MV-4-11 (cell line): ENCODE measurements around the gene TRIM13.
"Not testable (repeated sequence)": the region's sequence is repeated elsewhere in the genome, so short reads cannot be mapped to it uniquely, and the experiment has no call there.

Experiments
- DNase-seq: peaks from one replicate; lab custom pipeline; 2025; lab: John Stamatoyannopoulos, UW

TRIM13 gene

DNA sequence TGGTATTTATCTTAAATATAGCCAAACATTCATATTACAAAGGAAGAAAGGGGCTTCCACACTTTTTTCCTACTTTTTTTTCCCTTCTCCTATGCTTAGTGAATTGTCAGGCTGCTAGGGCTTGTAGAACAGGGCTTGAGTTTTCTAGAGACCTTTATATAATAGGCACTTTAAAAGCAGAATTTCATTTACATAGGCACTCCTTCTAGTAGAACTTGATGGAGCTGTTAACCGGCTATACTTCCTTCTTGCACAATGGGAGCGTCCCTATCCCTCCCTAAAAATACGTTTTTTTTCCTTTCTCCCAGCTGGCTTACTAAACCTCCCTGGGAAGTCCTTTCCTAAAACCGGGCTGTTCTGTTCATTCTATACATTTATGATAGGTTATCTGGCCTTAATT, 1.1 kb downstream of the TRIM13 start:
- no peak for DNase-seq

DNA sequence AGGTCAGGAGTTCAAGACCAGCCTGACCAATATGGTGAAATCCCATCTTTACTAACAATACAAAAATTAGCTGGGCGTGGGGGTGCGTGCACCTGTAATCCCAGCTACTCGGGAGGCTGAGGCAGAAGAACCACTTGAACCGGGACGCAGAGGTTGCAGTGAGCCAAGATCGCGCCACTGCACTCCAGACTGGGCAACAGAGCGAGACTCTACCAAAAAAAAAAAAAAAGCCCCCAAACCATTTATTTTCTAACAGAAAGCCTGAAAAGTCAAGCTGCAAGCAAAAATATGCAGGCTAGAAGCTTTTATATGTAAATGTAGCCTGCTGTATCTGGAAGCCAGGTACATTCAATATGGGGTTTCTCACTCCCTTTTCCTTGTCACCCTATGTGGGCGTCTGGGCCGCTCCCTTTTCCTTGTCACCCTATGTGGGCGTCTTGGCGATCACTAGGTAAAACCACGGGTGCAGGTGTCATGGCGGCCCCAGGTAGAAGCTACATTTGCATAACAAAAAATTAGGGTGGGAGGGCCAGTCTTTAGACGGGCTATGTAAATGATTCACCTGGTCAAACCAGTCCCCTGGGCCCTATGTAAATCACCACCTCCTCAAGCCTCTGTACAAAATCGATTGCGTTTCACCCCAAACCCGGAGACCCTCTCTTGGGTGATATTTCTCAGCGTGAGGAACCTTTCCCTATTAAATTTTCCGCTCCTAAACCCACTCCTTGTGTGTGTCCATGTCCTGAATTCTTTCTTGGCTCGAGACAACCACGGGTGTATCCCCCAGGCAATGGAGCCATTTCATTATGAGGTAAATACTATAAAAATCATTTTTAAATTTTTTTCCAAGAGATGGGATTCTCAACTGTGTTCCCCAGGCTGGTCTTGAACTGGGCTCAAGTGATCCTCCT, 2.1 kb downstream of the TRIM13 start:
- no peak for DNase-seq

DNA sequence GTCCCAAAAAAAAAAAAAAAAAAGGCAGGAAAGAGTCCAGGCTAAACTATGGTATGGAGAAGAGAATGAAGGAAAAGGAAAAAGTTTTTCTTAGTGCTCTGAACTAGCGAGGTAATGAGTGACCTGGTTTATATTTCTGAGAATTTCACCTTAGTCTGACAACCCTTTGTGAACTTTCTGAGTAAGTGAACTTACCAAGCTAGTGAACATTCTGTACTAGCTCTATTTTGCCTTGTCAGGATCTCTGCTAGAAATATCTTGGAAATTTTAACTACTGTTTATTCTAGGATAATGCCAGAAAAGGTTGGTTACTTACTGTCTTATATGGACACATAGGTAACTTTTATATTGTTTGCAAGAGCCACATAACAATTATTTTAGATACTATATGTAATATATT, 4.4 kb downstream of the TRIM13 start:
- DNase-seq: no peak

- DNase-seq: no peak
Observed at GRCh38 chr13:50006426-50007135, 9.7 kb downstream of the TRIM13 start.

- no peak for DNase-seq
Observed at GRCh38 chr13:50011461-50011860, 14.6 kb downstream of the TRIM13 start.

DNA sequence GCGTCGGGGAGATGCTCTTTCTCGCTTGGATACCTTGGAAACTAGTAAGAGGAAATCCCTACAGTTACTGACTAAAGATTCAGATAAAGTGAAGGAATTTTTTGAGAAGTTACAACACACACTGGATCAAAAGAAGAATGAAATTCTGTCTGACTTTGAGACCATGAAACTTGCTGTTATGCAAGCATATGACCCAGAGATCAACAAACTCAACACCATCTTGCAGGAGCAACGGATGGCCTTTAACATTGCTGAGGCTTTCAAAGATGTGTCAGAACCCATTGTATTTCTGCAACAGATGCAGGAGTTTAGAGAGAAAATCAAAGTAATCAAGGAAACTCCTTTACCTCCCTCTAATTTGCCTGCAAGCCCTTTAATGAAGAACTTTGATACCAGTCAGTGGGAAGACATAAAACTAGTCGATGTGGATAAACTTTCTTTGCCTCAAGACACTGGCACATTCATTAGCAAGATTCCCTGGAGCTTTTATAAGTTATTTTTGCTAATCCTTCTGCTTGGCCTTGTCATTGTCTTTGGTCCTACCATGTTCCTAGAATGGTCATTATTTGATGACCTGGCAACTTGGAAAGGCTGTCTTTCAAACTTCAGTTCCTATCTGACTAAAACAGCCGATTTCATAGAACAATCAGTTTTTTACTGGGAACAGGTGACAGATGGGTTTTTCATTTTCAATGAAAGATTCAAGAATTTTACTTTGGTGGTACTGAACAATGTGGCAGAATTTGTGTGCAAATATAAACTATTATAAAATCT, 15.7 kb downstream of the TRIM13 start:
- peak; percentile 29 for DNase-seq

- DNase-seq: no peak
Observed at GRCh38 chr13:50014386-50014785, 17.5 kb downstream of the TRIM13 start.

- no peak for DNase-seq
Observed at GRCh38 chr13:50015258-50015657, 18.4 kb downstream of the TRIM13 start, which contains the start of gene KCNRG. KCNRG (plus strand) TSS chr13:50015444; CDS start chr13:50015494, 50 bp downstream.

DNA sequence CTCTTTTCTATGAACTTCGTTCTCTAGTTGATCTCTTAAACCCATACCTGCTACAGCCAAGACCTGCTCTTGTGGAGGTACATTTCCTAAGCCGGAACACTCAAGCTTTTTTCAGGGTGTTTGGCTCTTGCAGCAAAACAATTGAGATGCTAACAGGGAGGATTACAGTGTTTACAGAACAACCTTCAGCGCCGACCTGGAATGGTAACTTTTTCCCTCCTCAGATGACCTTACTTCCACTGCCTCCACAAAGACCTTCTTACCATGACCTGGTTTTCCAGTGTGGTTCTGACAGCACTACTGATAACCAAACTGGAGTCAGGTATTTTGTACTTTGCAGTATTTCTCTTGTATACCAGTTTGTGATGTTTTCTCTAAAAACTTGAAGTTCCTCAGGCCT, 18.9 kb downstream of the TRIM13 start:
- DNase-seq: no peak

DNA sequence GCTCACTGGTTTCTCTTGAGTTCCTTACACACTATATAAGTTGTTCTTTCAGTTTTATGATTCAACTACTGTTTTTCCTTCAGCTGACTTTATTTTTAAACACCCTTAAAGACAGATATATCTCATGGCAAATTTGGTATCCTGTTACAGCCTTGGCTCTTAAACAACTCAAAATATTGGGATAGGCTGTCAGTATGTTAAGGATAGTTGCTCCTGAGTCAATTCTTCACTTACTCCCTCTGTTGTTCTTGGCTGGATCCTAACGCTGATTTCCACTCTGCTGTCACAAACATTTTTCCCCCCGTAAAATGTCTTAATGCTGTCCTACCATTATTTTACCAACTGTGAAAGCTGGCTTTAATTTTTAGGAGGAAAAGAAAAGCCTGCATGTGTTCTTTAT, 19.6 kb downstream of the TRIM13 start:
- DNase-seq: no peak

DNA sequence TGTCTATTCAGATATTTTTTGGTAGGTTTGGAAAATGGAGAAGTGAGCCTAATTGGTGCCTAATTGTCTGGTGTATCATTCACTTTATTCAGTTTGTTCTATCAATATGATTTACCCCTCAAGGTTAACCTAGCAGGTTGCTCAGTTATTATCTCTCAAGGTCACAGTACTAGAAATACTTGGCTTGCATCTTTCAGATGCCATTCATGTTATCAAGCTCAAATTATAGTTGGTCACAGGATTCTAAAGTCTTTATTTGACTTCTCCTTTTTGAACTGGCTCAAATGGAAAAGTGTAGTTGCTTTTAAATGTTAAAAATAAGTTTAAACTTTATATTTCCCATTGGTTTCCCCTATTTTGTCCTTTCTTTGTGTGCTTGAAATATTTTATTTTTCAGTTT, 21.0 kb downstream of the TRIM13 start:
- no peak for DNase-seq

DNA sequence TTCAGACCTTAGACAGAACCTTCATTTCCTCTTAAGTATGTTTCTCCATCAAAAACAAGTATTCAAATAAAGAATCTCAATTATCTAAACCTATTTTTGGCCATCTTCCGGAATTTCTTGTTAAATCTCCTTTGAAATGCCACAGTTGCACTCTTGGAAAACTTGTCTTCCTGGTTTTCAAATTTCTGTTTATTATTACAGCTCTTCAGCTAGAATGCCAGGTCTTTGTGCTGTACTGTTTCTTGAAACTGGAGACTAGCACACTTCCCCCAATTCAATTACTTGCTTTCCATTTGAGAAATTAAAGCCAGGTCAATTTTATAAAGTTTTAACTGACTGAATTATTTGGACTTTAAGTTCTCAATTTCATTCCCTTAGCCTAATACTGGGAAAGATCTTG, 28.6 kb downstream of the TRIM13 start:
- DNase-seq: no peak

GRCh38 chr13:50026788-50027473, 30.1 kb downstream of the TRIM13 start:
- DNase-seq: peak; percentile 15

- peak; percentile 16 for DNase-seq
Observed at GRCh38 chr13:50030315-50030714, 33.5 kb downstream of the TRIM13 start.

DNA sequence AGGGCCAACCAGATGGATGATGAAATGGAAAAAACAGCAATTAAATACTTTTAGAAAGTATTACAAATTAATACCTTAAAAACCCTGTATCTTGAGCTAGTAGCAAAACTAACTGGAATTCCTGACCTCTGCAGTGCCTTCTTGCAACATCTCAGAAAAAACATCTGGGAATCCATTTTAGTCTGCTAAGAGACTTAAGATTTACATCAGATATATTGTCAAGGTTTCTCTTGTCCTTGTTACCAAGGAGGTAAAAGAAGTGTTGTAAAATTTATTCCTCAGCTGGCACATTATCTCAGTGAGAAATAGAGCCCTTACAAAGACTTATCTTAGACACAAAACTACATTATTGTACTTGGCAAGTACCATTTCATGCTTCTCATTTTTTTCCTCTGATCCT, 36.9 kb downstream of the TRIM13 start:
- DNase-seq: no peak

GRCh38 chr13:50037788-50038187, 40.9 kb downstream of the TRIM13 start:
- no peak for DNase-seq

- no peak for DNase-seq
Observed at GRCh38 chr13:50038266-50038665, 41.4 kb downstream of the TRIM13 start.

GRCh38 chr13:50052478-50052877, 55.6 kb downstream of the TRIM13 start:
- DNase-seq: no peak

GRCh38 chr13:50053844-50054243, 57.0 kb downstream of the TRIM13 start:
- no peak for DNase-seq

- no peak for DNase-seq
Observed at GRCh38 chr13:50055454-50055853, 58.6 kb downstream of the TRIM13 start.

- no peak for DNase-seq
Observed at GRCh38 chr13:50060718-50061117, 63.9 kb downstream of the TRIM13 start.

DNA sequence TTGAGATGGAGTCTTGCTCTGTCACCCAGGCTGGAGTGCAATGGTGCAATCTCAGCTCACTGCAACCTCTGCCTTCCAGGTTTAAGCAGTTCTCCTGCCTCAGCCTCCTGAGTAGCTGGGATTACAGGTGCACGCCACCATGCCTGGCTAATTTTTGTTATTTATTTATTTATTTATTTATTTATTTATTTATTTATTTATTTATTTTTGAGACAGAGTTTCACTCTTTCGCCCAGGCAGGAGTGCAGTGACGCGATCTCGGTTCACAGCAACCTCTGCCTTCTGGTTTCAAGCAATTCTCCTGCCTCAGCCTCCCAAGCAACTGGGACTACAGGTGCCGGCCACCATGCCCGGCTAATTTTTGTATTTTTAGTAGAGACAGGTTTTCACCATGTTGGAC, 65.5 kb downstream of the TRIM13 start:
- DNase-seq: not testable (repeated sequence)
